Type B pancreatic cell (in vitro differentiated cells): Measurements from ENCODE around the gene WWTR1. TPM values are rescaled to one million over a fixed set of nuclear protein-coding genes. Genes with fewer than 3 reads are reported as not detected.
A peak's percentile ranks its signal among the peaks of the same experiment; 100 is the strongest.

Source experiments
- DNase-seq: peaks from one replicate; pipeline ENCODE4 v3.0.0; 2021; ENCODE audit warnings: mixed read lengths; ENCODE audit not compliant: unreplicated experiment; ENCODE audit errors: extremely low spot score
- H3K27ac Mint-ChIP-seq: 2 replicates; pipeline ENCODE4 v1.8.0; 2021; ENCODE audit warnings: mild to moderate bottlenecking, mixed read lengths
- H3K27me3 Mint-ChIP-seq: 2 replicates; pipeline ENCODE4 v1.8.0; 2021; ENCODE audit warnings: mixed read lengths
- H3K36me3 Mint-ChIP-seq: 2 replicates; pipeline ENCODE4 v1.8.0; 2021; ENCODE audit warnings: mixed read lengths
- H3K4me1 Mint-ChIP-seq: one replicate; pipeline ENCODE4 v1.8.0; 2021; ENCODE audit warnings: mixed read lengths; ENCODE audit not compliant: unreplicated experiment
- H3K4me3 Mint-ChIP-seq: 2 replicates; pipeline ENCODE4 v1.8.0; 2021; ENCODE audit warnings: mild to moderate bottlenecking, mixed read lengths
- H3K9me3 Mint-ChIP-seq: 2 replicates; pipeline ENCODE4 v1.8.0; 2021; ENCODE audit warnings: mixed read lengths
- CTCF ChIP-seq: fragments of 200-600 bp; sonication (generic); conservative IDR thresholded peaks from 2 replicates; pipeline ENCODE4 v1.5.0; 2021; ENCODE audit warnings: antibody characterized with exemption, mild to moderate bottlenecking
- total RNA-seq: library from RNA; stranded (reverse); gene quantifications from 2 replicates; pipeline ENCODE4 v1.2.1, GENCODE V29; 2021; ENCODE audit warnings: low replicate concordance

Gene WWTR1
- total RNA-seq, 1 donor from 2014 or later: 65.0 TPM

GRCh38 chr3:149571381-149571780, 86.4 kb downstream of the WWTR1 start:
- Mint-ChIP-seq H3K36me3 (peaks cover 15% of the 10 kb centered on the region), H3K9me3 (no peaks in the 10 kb centered on the region), H3K27me3 (no peaks in the 10 kb centered on the region), H3K27ac (no peak overlapping the region), H3K4me3 (no peak overlapping the region), H3K4me1 (peaks cover 45% of the 10 kb centered on the region)
- no peak for DNase-seq
- no peak for TF ChIP-seq CTCF

DNA sequence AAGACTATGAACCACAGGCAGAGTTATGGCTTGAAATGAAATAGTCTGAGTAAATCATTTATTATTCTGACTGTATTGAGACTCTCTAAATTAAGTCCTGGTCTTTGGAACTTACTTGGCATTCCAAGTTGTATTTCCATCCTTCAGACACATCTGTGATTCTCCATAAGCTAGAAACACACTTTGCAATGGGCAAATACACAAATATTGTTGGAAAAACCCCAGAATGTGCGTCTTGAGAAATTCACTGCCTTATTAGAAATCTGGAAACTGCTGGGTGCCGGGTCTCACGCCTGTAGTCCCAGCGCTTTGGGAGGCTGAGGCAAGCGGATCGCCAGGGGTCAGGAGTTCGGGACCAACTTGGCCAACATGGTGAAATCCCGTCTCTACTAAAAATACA, 87.8 kb downstream of the WWTR1 start:
- no peak for TF ChIP-seq CTCF
- no peaks in the 10 kb centered on the region for H3K9me3 Mint-ChIP-seq
- H3K4me1 Mint-ChIP-seq: peaks cover 37% of the 10 kb centered on the region
- no peaks in the 10 kb centered on the region for H3K27me3 Mint-ChIP-seq
- DNase-seq: no peak
- peaks cover 12% of the 10 kb centered on the region for H3K36me3 Mint-ChIP-seq
- H3K27ac Mint-ChIP-seq: no peak overlapping the region
- H3K4me3 Mint-ChIP-seq: no peak overlapping the region

DNA sequence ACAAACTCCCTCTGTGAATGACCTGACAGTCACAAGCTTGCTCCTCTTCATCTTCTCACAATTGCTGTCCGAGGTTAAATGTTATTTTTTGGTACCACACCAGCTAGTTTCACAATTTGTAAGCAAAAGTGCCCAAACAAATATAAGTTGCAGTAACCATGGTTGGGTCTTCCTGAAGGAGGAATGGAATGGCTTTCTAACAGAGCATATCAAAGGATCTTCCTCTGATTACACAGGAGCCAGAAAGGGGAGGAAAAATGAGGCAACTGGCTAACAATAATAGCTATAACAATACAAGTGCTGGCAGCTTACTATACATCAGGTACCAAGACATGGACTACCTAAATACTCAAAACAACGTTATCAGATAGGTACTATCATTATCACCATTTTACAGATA, 90.4 kb downstream of the WWTR1 start:
- H3K4me1 Mint-ChIP-seq: peaks cover 33% of the 10 kb centered on the region
- no peak for DNase-seq
- H3K36me3 Mint-ChIP-seq: peaks cover 12% of the 10 kb centered on the region
- no peak for TF ChIP-seq CTCF
- no peak overlapping the region for H3K4me3 Mint-ChIP-seq
- no peaks in the 10 kb centered on the region for H3K27me3 Mint-ChIP-seq
- no peak overlapping the region for H3K27ac Mint-ChIP-seq
- H3K9me3 Mint-ChIP-seq: no peaks in the 10 kb centered on the region

- Mint-ChIP-seq H3K36me3 (peaks cover 10% of the 10 kb centered on the region), H3K9me3 (no peaks in the 10 kb centered on the region), H3K4me1 (peaks cover 27% of the 10 kb centered on the region), H3K27ac (peak overlapping the region; percentile 21), H3K4me3 (no peak overlapping the region), H3K27me3 (no peaks in the 10 kb centered on the region)
- no peak for DNase-seq
- TF ChIP-seq CTCF: no peak
Measured at GRCh38 chr3:149566292-149566975, 91.4 kb downstream of the WWTR1 start.

GRCh38 chr3:149564079-149564478, 93.7 kb downstream of the WWTR1 start:
- no peak for TF ChIP-seq CTCF
- Mint-ChIP-seq H3K4me1 (peaks cover 47% of the 10 kb centered on the region), H3K27me3 (no peaks in the 10 kb centered on the region), H3K9me3 (no peaks in the 10 kb centered on the region), H3K36me3 (peaks cover 24% of the 10 kb centered on the region), H3K27ac (no peak overlapping the region), H3K4me3 (no peak overlapping the region)
- no peak for DNase-seq
